Endothelial cell of umbilical vein (primary cell): ENCODE data around the gene SLC44A3. TPM values are rescaled to one million over a fixed set of nuclear protein-coding genes. Genes with fewer than 3 reads are reported as not detected.

Experiments used
- BruUV-seq: library from RNA; stranded (reverse); fragments of 400-500 nt; replicated peaks from 2 replicates; lab custom pipeline; 2021; lab: Mats Ljungman, UMichigan
- CTCF ChIA-PET: fragments of 300-600, 350-600 bp; sonication (Branson Sonifier 250); formaldehyde crosslinking; loops from one replicate; lab custom pipeline; 2021; ENCODE audit warnings: antibody characterized with exemption, inconsistent platforms; lab: Charles Lee
- POLR2A ChIA-PET: fragments of 300-600, 350-600 bp; sonication (Branson Sonifier 250); formaldehyde crosslinking; loops from one replicate; lab custom pipeline; 2021; ENCODE audit warnings: antibody characterized with exemption, inconsistent platforms; lab: Charles Lee
- DNase-seq: peaks from one replicate; pipeline ENCODE4 v3.0.0-alpha.2; 2011; ENCODE audit warnings: low read depth, low spot score
- FAIRE-seq: peaks from 2 replicates; lab custom pipeline; 2011; peaks lifted over from hg19 to GRCh38; lab: Jason Lieb, UNC
- H2AFZ ChIP-seq: 2 replicates; pipeline ENCODE4 v1.6.0; 2012; ENCODE audit warnings: low read depth, low read length, control low read depth, inconsistent platforms
- H3K27ac ChIP-seq: 2 replicates; pipeline ENCODE4 v1.5.1; 2011; ENCODE audit warnings: low read depth, mild to moderate bottlenecking, control low read depth, low read length, moderate library complexity; ENCODE audit not compliant: insufficient read depth
- H3K27me3 ChIP-seq, 2 experiments: 2 replicates each; pipeline versions ENCODE4 v1.6.0 to v1.6.1; 2011; ENCODE audit warnings: low read length in 2 of 2, mixed read lengths in 1 of 2; ENCODE audit not compliant: control insufficient read depth in 2 of 2, insufficient read depth in 2 of 2
- H3K36me3 ChIP-seq, 2 experiments: 2 replicates in 1 of 2; 3 replicates in 1 of 2; pipeline ENCODE4 v1.5.1; 2011; ENCODE audit warnings: low read length in 2 of 2, mild to moderate bottlenecking in 1 of 2, moderate library complexity in 1 of 2; ENCODE audit not compliant: control insufficient read depth in 2 of 2, insufficient read depth in 2 of 2; ENCODE audit errors: extremely low read depth in 1 of 2
- H3K4me1 ChIP-seq: 3 replicates; pipeline ENCODE4 v1.5.1; 2011; ENCODE audit warnings: mild to moderate bottlenecking, low read length; ENCODE audit not compliant: control insufficient read depth, insufficient read depth; ENCODE audit errors: extremely low read depth
- H3K4me2 ChIP-seq: 2 replicates; pipeline ENCODE4 v1.6.1; 2011; ENCODE audit warnings: low read length, control low read depth, mixed read lengths; ENCODE audit not compliant: insufficient read depth
- H3K4me3 ChIP-seq, 3 experiments: fragments of 200-600 bp in 1 of 3; sonication (generic), shearing (Covaris generic) in 1 of 3; replicated peaks in 1 of 3; 2 replicates each; pipeline ENCODE4 v1.5.1; 2011 to 2016; ENCODE audit warnings: control low read depth in 3 of 3, low read length in 3 of 3, mild to moderate bottlenecking in 2 of 3, inconsistent platforms in 1 of 3, low read depth in 1 of 3, moderate library complexity in 1 of 3; ENCODE audit not compliant: insufficient read depth in 1 of 3
- H3K79me2 ChIP-seq: 2 replicates; pipeline ENCODE4 v1.6.0; 2012; ENCODE audit warnings: low read length, inconsistent platforms; ENCODE audit not compliant: control insufficient read depth, insufficient read depth
- H3K9ac ChIP-seq: replicated peaks from 2 replicates; pipeline ENCODE3; 2011; ENCODE audit warnings: low read length, control low read depth; ENCODE audit not compliant: insufficient read depth; ENCODE audit errors: extremely low read depth
- H3K9me1 ChIP-seq: replicated peaks from 3 replicates; pipeline ENCODE4 v1.6.0; 2011; ENCODE audit warnings: mild to moderate bottlenecking, low read length; ENCODE audit not compliant: control insufficient read depth, insufficient read depth; ENCODE audit errors: extremely low read depth
- H3K9me3 ChIP-seq: replicated peaks from 2 replicates; pipeline ENCODE4 v1.5.1; 2012; ENCODE audit warnings: low read length, inconsistent platforms; ENCODE audit not compliant: control insufficient read depth, insufficient read depth
- H4K20me1 ChIP-seq: replicated peaks from 2 replicates; pipeline ENCODE3; 2011; ENCODE audit warnings: mild to moderate bottlenecking, low read length; ENCODE audit not compliant: control insufficient read depth, insufficient read depth; ENCODE audit errors: extremely low read depth
- EZH2 ChIP-seq: IDR thresholded peaks from 2 replicates; pipeline ENCODE4 v1.6.1; 2012; ENCODE audit warnings: borderline replicate concordance, low read depth, mild to moderate bottlenecking, moderate library complexity, low read length, inconsistent platforms; ENCODE audit not compliant: severe bottlenecking
- GATA2 ChIP-seq: IDR thresholded peaks from 2 replicates; pipeline ENCODE4 v1.7.0; 2011; ENCODE audit warnings: low read depth, mild to moderate bottlenecking, moderate library complexity, mixed read lengths, low read length; ENCODE audit not compliant: insufficient read length, insufficient read depth
- JUN ChIP-seq: IDR thresholded peaks from 2 replicates; pipeline ENCODE4 v1.6.1; 2011; ENCODE audit warnings: borderline replicate concordance, low read depth; ENCODE audit not compliant: insufficient read length, insufficient read depth
- POLR2A ChIP-seq: IDR thresholded peaks from 2 replicates; pipeline ENCODE4 v1.6.1; 2012; ENCODE audit warnings: low read depth, mild to moderate bottlenecking, control low read depth, low read length
- POLR2AphosphoS5 ChIP-seq: IDR thresholded peaks from 2 replicates; pipeline ENCODE4 v1.6.1; 2012; ENCODE audit warnings: low read depth, mild to moderate bottlenecking, control low read depth, low read length, moderate library complexity; ENCODE audit not compliant: insufficient read depth
- dilution Hi-C: fragments of 300-500 bp; cut with MboI; formaldehyde crosslinking; loops from one replicate; pipeline ENCODE4 v1.15.0; 2019; ENCODE audit warnings: low sequenced_read_pairs; ENCODE audit not compliant: extremely low pct_ligation_motif_present
- intact Hi-C: fragments of 100-400 bp; cut with micrococcal nuclease; formaldehyde crosslinking; loops from one replicate; pipeline ENCODE4 v1.10.0; 2022
- polyA plus RNA-seq, 4 experiments: library from polyadenylated mRNA; depleted of rRNA in 3 of 4; stranded (reverse) in 3 of 4; unstranded in 1 of 4; fragments of >200 nt; gene quantifications; 2 replicates each; pipeline versions ENCODE4 v1.2.1 to v1.2.3, GENCODE V29; 2011 to 2012; ENCODE audit warnings: missing spikeins in 1 of 4
- total RNA-seq: library from RNA; stranded (reverse); gene quantifications from 2 replicates; pipeline ENCODE4 v1.2.3, GENCODE V29; 2021
- TF ChIP-seq, protein P1 (sequence below), 2 donors: IDR thresholded peaks; 1 replicate in 1 of 2; 2 replicates in 1 of 2; pipeline ENCODE4 v1.5.1; 2011; ENCODE audit warnings: low read length in 2 of 2, mild to moderate bottlenecking in 2 of 2, moderate library complexity in 2 of 2, control low read depth in 1 of 2, inconsistent platforms in 1 of 2, low read depth in 1 of 2; ENCODE audit not compliant: insufficient read depth in 1 of 2; ENCODE audit errors: extremely low read depth in 1 of 2

SLC44A3 gene
- total and polyA plus RNA-seq, 2 donors (not counting 3 experiments of a cell fraction or from before 2014, with no cell fraction given): 0.29 to 0.42 TPM

GRCh38 chr1:94858276-94858675 is 38.1 kb downstream of the SLC44A3 start:
- H3K9me3 ChIP-seq: no peaks in the 10 kb centered on the region
- no peaks in the 10 kb centered on the region for H4K20me1 ChIP-seq
- no peak overlapping the region for H3K9ac ChIP-seq
- ChIA-PET POLR2A (no interaction called here), CTCF (interaction anchor here (1.7 to 10.0 kb wide), 2 partner anchors 44 to 182 kb away, joined by 4 to 360 read pairs; no protein-coding TSS in a partner anchor)
- H3K4me1 ChIP-seq: peaks cover 24% of the 10 kb centered on the region
- H3K4me2 ChIP-seq: no peak overlapping the region
- no peak overlapping the region for H2AFZ ChIP-seq
- no peaks in the 10 kb centered on the region for H3K36me3 ChIP-seq
- dilution Hi-C loops: no loop called here
- BruUV-seq: no TSS peak
- FAIRE-seq: no peak
- H3K79me2 ChIP-seq: no peaks in the 10 kb centered on the region
- H3K9me1 ChIP-seq: no peaks in the 10 kb centered on the region
- no peak overlapping the region for H3K27ac ChIP-seq
- intact Hi-C loops: loop anchor here (5.0 kb wide), 1 partner anchor 124 kb away; no protein-coding TSS in a partner anchor
- DNase-seq: no peak
- TF ChIP-seq EZH2 (no peak), POLR2A (no peak), POLR2AphosphoS5 (no peak), JUN (no peak), GATA2 (no peak)
- TF ChIP-seq, protein P1, sequence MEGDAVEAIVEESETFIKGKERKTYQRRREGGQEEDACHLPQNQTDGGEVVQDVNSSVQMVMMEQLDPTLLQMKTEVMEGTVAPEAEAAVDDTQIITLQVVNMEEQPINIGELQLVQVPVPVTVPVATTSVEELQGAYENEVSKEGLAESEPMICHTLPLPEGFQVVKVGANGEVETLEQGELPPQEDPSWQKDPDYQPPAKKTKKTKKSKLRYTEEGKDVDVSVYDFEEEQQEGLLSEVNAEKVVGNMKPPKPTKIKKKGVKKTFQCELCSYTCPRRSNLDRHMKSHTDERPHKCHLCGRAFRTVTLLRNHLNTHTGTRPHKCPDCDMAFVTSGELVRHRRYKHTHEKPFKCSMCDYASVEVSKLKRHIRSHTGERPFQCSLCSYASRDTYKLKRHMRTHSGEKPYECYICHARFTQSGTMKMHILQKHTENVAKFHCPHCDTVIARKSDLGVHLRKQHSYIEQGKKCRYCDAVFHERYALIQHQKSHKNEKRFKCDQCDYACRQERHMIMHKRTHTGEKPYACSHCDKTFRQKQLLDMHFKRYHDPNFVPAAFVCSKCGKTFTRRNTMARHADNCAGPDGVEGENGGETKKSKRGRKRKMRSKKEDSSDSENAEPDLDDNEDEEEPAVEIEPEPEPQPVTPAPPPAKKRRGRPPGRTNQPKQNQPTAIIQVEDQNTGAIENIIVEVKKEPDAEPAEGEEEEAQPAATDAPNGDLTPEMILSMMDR (IDR thresholded peaks at IDR 0.05; ENCODE audit: extremely low read depth in 1 of 2, insufficient read depth in 1 of 2, low read depth in 1 of 2, low read length in 2 of 2): no peak
- H3K4me3 ChIP-seq: no peak overlapping the region
- H3K27me3 ChIP-seq: peaks cover 0 to 1% of the 10 kb centered on the region in 2 experiments
